Hepatocyte (in vitro differentiated cells): ENCODE data around the gene ZNF674. TPM values are rescaled to one million over a fixed set of nuclear protein-coding genes. Genes with fewer than 3 reads are reported as not detected.

Experiments
- DNase-seq: peaks from one replicate; pipeline ENCODE4 v3.0.0-alpha.2; 2016; ENCODE audit warnings: low spot score
- H2AFZ ChIP-seq: fragments of 200-600 bp; sonication (generic); 2 replicates; pipeline ENCODE4 v1.6.0; 2016; ENCODE audit warnings: antibody characterized with exemption, mild to moderate bottlenecking
- H3K27ac ChIP-seq: fragments of 200-600 bp; sonication (generic); 2 replicates; pipeline ENCODE4 v1.5.1; 2016; ENCODE audit warnings: mild to moderate bottlenecking
- H3K27me3 ChIP-seq: fragments of 200-600 bp; sonication (generic); 2 replicates; pipeline ENCODE4 v1.6.1; 2016
- H3K36me3 ChIP-seq: fragments of 200-600 bp; sonication (generic); replicated peaks from 2 replicates; pipeline ENCODE4 v1.5.1; 2016; ENCODE audit warnings: low read depth; ENCODE audit not compliant: insufficient read depth
- H3K4me1 ChIP-seq: fragments of 200-600 bp; sonication (generic); 2 replicates; pipeline ENCODE4 v1.5.1; 2016; ENCODE audit warnings: mild to moderate bottlenecking, moderate library complexity; ENCODE audit not compliant: insufficient read depth
- H3K4me2 ChIP-seq: fragments of 200-600 bp; sonication (generic); 2 replicates; pipeline ENCODE4 v1.6.0; 2016
- H3K4me3 ChIP-seq: fragments of 200-600 bp; sonication (generic); 2 replicates; pipeline ENCODE4 v1.5.1; 2016; ENCODE audit warnings: mild to moderate bottlenecking
- H3K79me2 ChIP-seq: fragments of 200-600 bp; sonication (generic); 2 replicates; pipeline ENCODE4 v1.6.0; 2017; ENCODE audit warnings: mild to moderate bottlenecking
- H3K9me2 ChIP-seq: fragments of 200-600 bp; sonication (generic); replicated peaks from 2 replicates; pipeline ENCODE4 v1.6.0; 2017; ENCODE audit warnings: mild to moderate bottlenecking; ENCODE audit not compliant: insufficient read depth
- H3K9me3 ChIP-seq: fragments of 200-600 bp; sonication (generic); 2 replicates; pipeline ENCODE4 v1.5.1; 2016; ENCODE audit warnings: low read depth, mild to moderate bottlenecking
- H4K20me1 ChIP-seq: fragments of 200-600 bp; sonication (generic); 2 replicates; pipeline ENCODE4 v1.6.0; 2016; ENCODE audit warnings: mild to moderate bottlenecking; ENCODE audit not compliant: insufficient read depth, poor library complexity, severe bottlenecking
- EZH2 ChIP-seq: fragments of 200-600 bp; sonication (generic); IDR thresholded peaks from 2 replicates; pipeline ENCODE4 v1.6.1; 2016; ENCODE audit warnings: antibody characterized with exemption, mild to moderate bottlenecking, borderline replicate concordance
- EZH2phosphoT487 ChIP-seq: fragments of 200-600 bp; sonication (generic); IDR thresholded peaks from one replicate; pipeline ENCODE4 v1.6.1; 2018; ENCODE audit warnings: antibody characterized with exemption, mild to moderate bottlenecking, low read depth, moderate library complexity; ENCODE audit not compliant: unreplicated experiment, severe bottlenecking
- WGBS: methylation state at CpG from one replicate; pipeline ENCODE4 v1.1.6; 2016; ENCODE audit warnings: low lambda C conversion rate; ENCODE audit errors: missing lambda C conversion rate; 5-methylcytosine and 5-hydroxymethylcytosine counted together
- polyA plus RNA-seq: library from polyadenylated mRNA; unstranded; fragments of >200 nt; fragmentation: Nextera tagmentation; extraction: Ambion mirVana; gene quantifications from 2 replicates; pipeline ENCODE4 v1.2.1, GENCODE V29; 2016
- total RNA-seq: library from RNA; depleted of rRNA; stranded (reverse); fragments of >200 nt; gene quantifications from 2 replicates; pipeline ENCODE4 v1.2.3, GENCODE V29; 2014
- TF ChIP-seq, protein P1 (sequence below): fragments of 200-600 bp; sonication (generic); IDR thresholded peaks from 2 replicates; pipeline ENCODE4 v1.5.1; 2016; ENCODE audit warnings: antibody characterized with exemption, mild to moderate bottlenecking; ENCODE audit not compliant: poor library complexity

Gene ZNF674
- total and polyA plus RNA-seq, 2 experiments from 2014 or later: 2.2 to 4.8 TPM

DNA sequence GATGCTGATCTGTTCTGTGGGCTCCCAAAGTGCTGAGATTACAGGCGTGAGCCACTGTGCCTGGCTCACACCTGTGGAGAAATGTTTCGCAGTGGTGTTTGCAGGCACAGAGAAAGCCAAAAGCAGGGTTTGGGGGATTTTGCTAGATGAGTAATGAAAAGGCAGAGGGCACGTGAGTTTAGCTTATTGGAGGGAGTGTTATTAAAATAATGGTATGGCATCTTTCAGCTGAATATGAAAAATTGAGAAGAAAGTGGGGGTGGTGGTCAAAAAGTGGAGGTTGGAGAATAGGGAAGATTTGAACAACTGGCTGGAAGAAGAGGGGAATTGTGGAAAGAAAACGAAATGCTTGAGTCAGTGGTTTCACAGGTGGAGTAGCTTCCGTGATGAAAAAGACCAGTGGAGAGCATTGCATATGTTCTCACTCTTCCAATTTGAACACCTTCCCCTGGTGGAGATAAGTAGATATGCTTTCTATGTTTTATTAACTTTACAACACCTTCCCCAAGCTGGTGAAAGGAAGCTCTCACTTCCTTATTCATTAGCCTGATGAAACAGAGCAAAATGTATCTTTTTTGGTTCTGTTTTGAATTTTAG, 27.2 kb upstream of the ZNF674 start:
- Histone ChIP-seq H3K27me3 (peaks cover 3% of the 10 kb centered on the region), H3K4me2 (no peak overlapping the region), H4K20me1 (no peaks in the 10 kb centered on the region), H3K79me2 (no peaks in the 10 kb centered on the region), H3K9me3 (no peaks in the 10 kb centered on the region), H2AFZ (no peak overlapping the region), H3K4me1 (no peaks in the 10 kb centered on the region), H3K36me3 (no peaks in the 10 kb centered on the region), H3K27ac (no peak overlapping the region), H3K4me3 (no peak overlapping the region), H3K9me2 (no peaks in the 10 kb centered on the region)
- no peak for TF ChIP-seq EZH2
- TF ChIP-seq, protein P1, sequence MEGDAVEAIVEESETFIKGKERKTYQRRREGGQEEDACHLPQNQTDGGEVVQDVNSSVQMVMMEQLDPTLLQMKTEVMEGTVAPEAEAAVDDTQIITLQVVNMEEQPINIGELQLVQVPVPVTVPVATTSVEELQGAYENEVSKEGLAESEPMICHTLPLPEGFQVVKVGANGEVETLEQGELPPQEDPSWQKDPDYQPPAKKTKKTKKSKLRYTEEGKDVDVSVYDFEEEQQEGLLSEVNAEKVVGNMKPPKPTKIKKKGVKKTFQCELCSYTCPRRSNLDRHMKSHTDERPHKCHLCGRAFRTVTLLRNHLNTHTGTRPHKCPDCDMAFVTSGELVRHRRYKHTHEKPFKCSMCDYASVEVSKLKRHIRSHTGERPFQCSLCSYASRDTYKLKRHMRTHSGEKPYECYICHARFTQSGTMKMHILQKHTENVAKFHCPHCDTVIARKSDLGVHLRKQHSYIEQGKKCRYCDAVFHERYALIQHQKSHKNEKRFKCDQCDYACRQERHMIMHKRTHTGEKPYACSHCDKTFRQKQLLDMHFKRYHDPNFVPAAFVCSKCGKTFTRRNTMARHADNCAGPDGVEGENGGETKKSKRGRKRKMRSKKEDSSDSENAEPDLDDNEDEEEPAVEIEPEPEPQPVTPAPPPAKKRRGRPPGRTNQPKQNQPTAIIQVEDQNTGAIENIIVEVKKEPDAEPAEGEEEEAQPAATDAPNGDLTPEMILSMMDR: no peak
- TF ChIP-seq EZH2phosphoT487: no peak
- DNase-seq: no peak
- 75% methylated on average over 5 of the region's 5 CpGs for WGBS

DNA sequence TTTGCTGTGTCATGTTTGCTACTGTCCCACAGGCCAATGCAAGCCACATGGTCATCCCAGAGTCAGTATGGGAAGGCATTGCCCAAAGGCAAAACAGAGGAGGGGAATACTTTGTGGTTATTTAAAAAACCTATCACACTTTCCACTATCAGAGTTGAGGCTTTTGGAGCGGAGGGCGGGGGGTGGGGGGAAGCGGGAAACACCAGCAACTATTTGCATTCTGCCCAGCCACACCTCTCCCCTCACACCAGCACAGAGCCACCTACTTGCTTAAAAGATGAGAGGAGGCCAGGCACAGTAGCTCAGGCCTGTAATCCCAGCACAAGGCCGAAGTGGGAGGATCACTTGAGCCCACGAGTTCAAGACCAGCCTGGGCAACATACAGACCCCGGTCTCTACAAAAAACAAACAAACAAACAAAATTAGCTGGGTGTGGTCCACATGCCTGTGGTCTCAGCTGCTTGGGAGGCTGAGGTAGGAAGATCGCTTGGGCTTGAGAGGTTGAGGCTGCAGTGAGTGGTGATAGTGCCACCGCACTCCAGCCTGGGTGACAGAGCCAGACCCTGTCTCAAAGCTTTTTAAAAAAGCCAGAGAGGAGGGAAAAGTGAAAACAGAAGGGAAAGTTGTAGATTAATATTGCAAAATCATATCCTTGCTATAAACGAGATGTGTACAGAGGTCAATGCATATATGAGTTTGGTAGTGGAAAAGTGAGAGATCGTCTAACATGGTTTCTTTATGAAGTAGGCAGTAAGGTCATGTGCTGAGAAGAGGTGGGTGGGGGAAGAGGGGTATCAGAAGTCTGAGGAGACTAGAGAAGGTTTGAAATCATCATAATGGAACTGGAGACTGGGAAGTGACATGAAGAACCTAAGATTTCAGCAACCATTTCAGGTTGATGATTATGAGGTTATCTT, 26.5 kb upstream of the ZNF674 start:
- H3K36me3 ChIP-seq: no peaks in the 10 kb centered on the region
- no peak for DNase-seq
- H4K20me1 ChIP-seq: no peaks in the 10 kb centered on the region
- no peaks in the 10 kb centered on the region for H3K79me2 ChIP-seq
- H3K4me1 ChIP-seq: no peaks in the 10 kb centered on the region
- TF ChIP-seq, protein P1: no peak
- TF ChIP-seq EZH2 (no peak), EZH2phosphoT487 (no peak)
- H3K27ac ChIP-seq: no peak overlapping the region
- no peaks in the 10 kb centered on the region for H3K9me2 ChIP-seq
- no peak overlapping the region for H2AFZ ChIP-seq
- no peak overlapping the region for H3K4me3 ChIP-seq
- whole genome bisulfite sequencing: 79% methylated on average over 10 of the region's 10 CpGs
- H3K4me2 ChIP-seq: no peak overlapping the region
- no peaks in the 10 kb centered on the region for H3K9me3 ChIP-seq
- peaks cover 3% of the 10 kb centered on the region for H3K27me3 ChIP-seq

DNA sequence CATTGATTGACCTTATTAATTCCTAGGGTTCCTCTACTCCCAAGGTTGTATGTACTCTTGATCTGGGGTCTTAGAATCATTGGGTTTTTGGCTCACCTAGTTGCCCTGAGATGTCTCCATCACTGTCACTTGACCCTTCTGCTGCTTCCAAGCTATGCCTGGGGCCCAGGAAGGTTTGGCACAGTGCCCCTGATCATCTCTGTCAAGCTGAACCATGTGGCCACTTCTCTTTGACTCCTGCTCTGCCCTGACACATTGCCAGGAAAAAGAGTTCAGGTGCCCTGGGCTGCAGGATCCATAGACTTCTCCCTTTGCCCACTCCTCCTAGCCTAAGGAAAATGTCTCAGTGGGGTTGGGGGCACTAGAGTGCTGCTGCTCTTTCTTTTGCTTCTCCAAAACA, 24.4 kb upstream of the ZNF674 start:
- no peak overlapping the region for H3K4me2 ChIP-seq
- H3K9me3 ChIP-seq: no peaks in the 10 kb centered on the region
- H3K79me2 ChIP-seq: no peaks in the 10 kb centered on the region
- H3K4me3 ChIP-seq: no peak overlapping the region
- H2AFZ ChIP-seq: no peak overlapping the region
- no peak for TF ChIP-seq EZH2phosphoT487
- TF ChIP-seq EZH2: no peak
- TF ChIP-seq, protein P1: no peak
- H3K36me3 ChIP-seq: no peaks in the 10 kb centered on the region
- no peaks in the 10 kb centered on the region for H3K27me3 ChIP-seq
- H3K9me2 ChIP-seq: no peaks in the 10 kb centered on the region
- no peaks in the 10 kb centered on the region for H4K20me1 ChIP-seq
- no peaks in the 10 kb centered on the region for H3K4me1 ChIP-seq
- DNase-seq: no peak
- H3K27ac ChIP-seq: no peak overlapping the region
